PC-9 (cell line): Measurements from ENCODE around the gene TGM6. TPM values are rescaled to one million over a fixed set of nuclear protein-coding genes. Genes with fewer than 3 reads are reported as not detected.

Experiments
- BruUV-seq: library from RNA; stranded (reverse); fragments of 400-500 nt; replicated peaks from 2 replicates; lab custom pipeline; 2021; lab: Mats Ljungman, UMichigan
- CTCF ChIA-PET: fragments of 300-600 bp; sonication (Branson Sonifier 250); formaldehyde crosslinking; loops from one replicate; lab custom pipeline; 2022; ENCODE audit warnings: antibody characterized with exemption; lab: Charles Lee
- POLR2A ChIA-PET: fragments of 300-600 bp; sonication (Branson Sonifier 250); formaldehyde crosslinking; loops from one replicate; lab custom pipeline; 2022; ENCODE audit warnings: antibody characterized with exemption; ENCODE audit not compliant: unreplicated experiment; lab: Charles Lee
- DNase-seq, 2 experiments: peaks; one replicate each; pipeline versions ENCODE4 v3.0.0 to v3.0.0-alpha.2; 2015 to 2022; ENCODE audit warnings: mixed read lengths in 1 of 2
- H2AFZ ChIP-seq: fragments of 200-600 bp; sonication (generic); 2 replicates; pipeline ENCODE4 v1.8.1; 2017; ENCODE audit warnings: antibody characterized with exemption
- H3F3A ChIP-seq: fragments of 200-600 bp; sonication (generic); 2 replicates; pipeline ENCODE4 v1.8.1; 2017; ENCODE audit warnings: antibody characterized with exemption, mild to moderate bottlenecking, low read depth; ENCODE audit not compliant: insufficient read depth
- H3K27ac ChIP-seq: fragments of 200-600 bp; sonication (generic); 2 replicates; pipeline ENCODE4 v1.6.1; 2016; ENCODE audit warnings: mixed run types
- H3K27me3 ChIP-seq: fragments of 200-600 bp; sonication (generic); 2 replicates; pipeline ENCODE4 v1.6.1; 2016; ENCODE audit warnings: low read depth, mixed run types; ENCODE audit not compliant: insufficient read depth
- H3K36me3 ChIP-seq: fragments of 200-600 bp; sonication (generic); 2 replicates; pipeline ENCODE4 v1.6.1; 2016; ENCODE audit warnings: low read depth, mixed run types
- H3K4me1 ChIP-seq: fragments of 200-600 bp; sonication (generic); replicated peaks from 2 replicates; pipeline ENCODE4 v1.6.1; 2016; ENCODE audit warnings: mixed run types; ENCODE audit not compliant: insufficient read depth
- H3K4me2 ChIP-seq: fragments of 200-600 bp; sonication (generic); 2 replicates; pipeline ENCODE4 v1.6.1; 2017; ENCODE audit warnings: mixed run types
- H3K4me3 ChIP-seq: fragments of 200-600 bp; sonication (generic); 2 replicates; pipeline ENCODE4 v1.6.1; 2016; ENCODE audit warnings: mixed run types
- H3K79me2 ChIP-seq: fragments of 200-600 bp; sonication (generic); 2 replicates; pipeline ENCODE4 v1.6.1; 2017; ENCODE audit warnings: low read depth, mixed run types
- H3K9me2 ChIP-seq: fragments of 200-600 bp; sonication (generic); 2 replicates; pipeline ENCODE4 v1.8.1; 2017; ENCODE audit warnings: mild to moderate bottlenecking; ENCODE audit not compliant: insufficient read depth
- H3K9me3 ChIP-seq: fragments of 200-600 bp; sonication (generic); 2 replicates; pipeline ENCODE4 v1.8.1; 2016; ENCODE audit warnings: low read depth; ENCODE audit not compliant: insufficient read depth
- H4K20me1 ChIP-seq: fragments of 200-600 bp; sonication (generic); 2 replicates; pipeline ENCODE4 v1.8.1; 2017; ENCODE audit not compliant: insufficient read depth
- EZH2 ChIP-seq: fragments of 200-600 bp; sonication (generic); IDR thresholded peaks from 2 replicates; pipeline ENCODE4 v1.8.0; 2017; ENCODE audit warnings: antibody characterized with exemption, low read depth
- intact Hi-C: fragments of 100-400 bp; cut with micrococcal nuclease; formaldehyde crosslinking; loops from one replicate; pipeline ENCODE4 v1.10.0; 2022; ENCODE audit not compliant: unreplicated experiment
- total RNA-seq: library from RNA; stranded (reverse); gene quantifications from 2 replicates; pipeline ENCODE4 v1.2.3, GENCODE V29; 2021
- TF ChIP-seq, protein P1 (sequence below): fragments of 200-600 bp; sonication (generic); conservative IDR thresholded peaks from 2 replicates; pipeline ENCODE4 v1.6.1; 2017; ENCODE audit warnings: mixed run types, antibody characterized with exemption, mild to moderate bottlenecking, moderate library complexity

The TGM6 gene
- total RNA-seq, 1 experiment from 2014 or later, result not detected

GRCh38 chr20:2373098-2373497 lies 7.6 kb upstream of the TGM6 start:
- Histone ChIP-seq H3K27me3 (no peaks in the 10 kb centered on the region), H3F3A (no peaks in the 10 kb centered on the region), H3K4me1 (no peaks in the 10 kb centered on the region), H2AFZ (no peak overlapping the region), H3K4me2 (no peak overlapping the region), H4K20me1 (no peaks in the 10 kb centered on the region), H3K9me2 (no peaks in the 10 kb centered on the region), H3K79me2 (no peaks in the 10 kb centered on the region), H3K36me3 (no peaks in the 10 kb centered on the region), H3K27ac (no peak overlapping the region), H3K4me3 (no peak overlapping the region), H3K9me3 (peaks cover 3% of the 10 kb centered on the region; the same call in 1 of the 2 replicates)
- TF ChIP-seq, protein P1, sequence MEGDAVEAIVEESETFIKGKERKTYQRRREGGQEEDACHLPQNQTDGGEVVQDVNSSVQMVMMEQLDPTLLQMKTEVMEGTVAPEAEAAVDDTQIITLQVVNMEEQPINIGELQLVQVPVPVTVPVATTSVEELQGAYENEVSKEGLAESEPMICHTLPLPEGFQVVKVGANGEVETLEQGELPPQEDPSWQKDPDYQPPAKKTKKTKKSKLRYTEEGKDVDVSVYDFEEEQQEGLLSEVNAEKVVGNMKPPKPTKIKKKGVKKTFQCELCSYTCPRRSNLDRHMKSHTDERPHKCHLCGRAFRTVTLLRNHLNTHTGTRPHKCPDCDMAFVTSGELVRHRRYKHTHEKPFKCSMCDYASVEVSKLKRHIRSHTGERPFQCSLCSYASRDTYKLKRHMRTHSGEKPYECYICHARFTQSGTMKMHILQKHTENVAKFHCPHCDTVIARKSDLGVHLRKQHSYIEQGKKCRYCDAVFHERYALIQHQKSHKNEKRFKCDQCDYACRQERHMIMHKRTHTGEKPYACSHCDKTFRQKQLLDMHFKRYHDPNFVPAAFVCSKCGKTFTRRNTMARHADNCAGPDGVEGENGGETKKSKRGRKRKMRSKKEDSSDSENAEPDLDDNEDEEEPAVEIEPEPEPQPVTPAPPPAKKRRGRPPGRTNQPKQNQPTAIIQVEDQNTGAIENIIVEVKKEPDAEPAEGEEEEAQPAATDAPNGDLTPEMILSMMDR, result no peak
- no peak for TF ChIP-seq EZH2
- no peak for DNase-seq
- intact Hi-C loops, result no loop called here
- BruUV-seq, result no TSS peak
- ChIA-PET CTCF (interaction anchor here (0.5 kb wide), 1 partner anchor 571 kb away, joined by 3 read pairs; no protein-coding TSS in a partner anchor), POLR2A (no interaction called here)

DNA sequence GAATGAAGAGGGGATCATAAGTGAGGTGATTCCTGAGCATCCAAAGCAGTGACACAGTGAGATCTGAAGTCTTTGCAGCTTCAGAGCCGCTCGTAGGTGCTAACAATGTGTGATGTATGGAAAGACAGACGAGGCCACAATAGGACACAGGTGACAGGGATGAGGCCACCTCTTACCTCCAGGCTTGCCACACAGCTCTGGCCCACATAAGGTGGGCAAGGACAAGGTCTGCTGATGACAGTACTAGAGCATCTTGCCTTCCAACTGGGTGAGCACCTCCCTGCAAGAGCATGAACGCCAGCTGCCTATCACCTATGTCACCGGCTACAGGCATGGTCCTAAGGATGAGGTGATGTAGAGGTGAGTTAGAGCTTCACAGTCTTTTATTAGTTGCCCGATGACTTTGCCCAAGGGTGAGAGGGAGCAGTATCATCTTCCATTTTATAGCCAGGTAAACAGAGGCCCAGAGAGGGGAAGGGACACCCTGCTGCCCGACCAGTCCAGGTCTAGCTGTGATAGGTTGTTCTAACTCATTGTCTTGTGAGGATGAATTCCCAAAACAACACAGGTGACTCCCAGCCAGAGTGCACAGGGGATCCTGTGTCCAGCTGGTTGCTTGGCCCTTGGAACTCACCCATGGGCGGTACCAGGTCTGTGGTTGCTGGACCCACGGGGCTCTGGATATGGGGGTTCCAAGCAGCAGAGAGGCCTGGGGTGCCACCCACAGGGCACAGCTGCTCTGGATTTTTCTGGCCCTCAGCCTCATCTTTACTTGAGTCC lies 6.2 kb upstream of the TGM6 start:
- no peak for DNase-seq
- ChIA-PET CTCF (no interaction called here), POLR2A (no interaction called here)
- no peak overlapping the region for H3K4me2 ChIP-seq
- no peak overlapping the region for H2AFZ ChIP-seq
- no peaks in the 10 kb centered on the region for H3K9me2 ChIP-seq
- no peaks in the 10 kb centered on the region for H4K20me1 ChIP-seq
- intact Hi-C loops, result no loop called here
- TF ChIP-seq, protein P1, result no peak
- TF ChIP-seq EZH2, result no peak
- no peaks in the 10 kb centered on the region for H3F3A ChIP-seq
- H3K79me2 ChIP-seq, result no peaks in the 10 kb centered on the region
- no peaks in the 10 kb centered on the region for H3K27me3 ChIP-seq
- no peaks in the 10 kb centered on the region for H3K9me3 ChIP-seq
- H3K36me3 ChIP-seq, result no peaks in the 10 kb centered on the region
- no peak overlapping the region for H3K4me3 ChIP-seq
- H3K4me1 ChIP-seq, result no peaks in the 10 kb centered on the region
- no TSS peak for BruUV-seq
- H3K27ac ChIP-seq, result no peak overlapping the region

GRCh38 chr20:2378893-2379292 lies 1.8 kb upstream of the TGM6 start:
- H4K20me1 ChIP-seq, result no peaks in the 10 kb centered on the region
- no peak for DNase-seq
- CTCF ChIA-PET, result no interaction called here
- no peak overlapping the region for H3K27ac ChIP-seq
- no TSS peak for BruUV-seq
- intact Hi-C loops, result no loop called here
- POLR2A ChIA-PET, result no interaction called here
- H3K9me3 ChIP-seq, result no peaks in the 10 kb centered on the region
- no peaks in the 10 kb centered on the region for H3F3A ChIP-seq
- no peaks in the 10 kb centered on the region for H3K9me2 ChIP-seq
- no peaks in the 10 kb centered on the region for H3K27me3 ChIP-seq
- H3K79me2 ChIP-seq, result no peaks in the 10 kb centered on the region
- H3K4me1 ChIP-seq, result peaks cover 9% of the 10 kb centered on the region; the same call in 1 of the 2 replicates
- no peaks in the 10 kb centered on the region for H3K36me3 ChIP-seq
- no peak overlapping the region for H2AFZ ChIP-seq
- H3K4me3 ChIP-seq, result no peak overlapping the region
- H3K4me2 ChIP-seq, result no peak overlapping the region
- TF ChIP-seq, protein P1, result no peak
- no peak for TF ChIP-seq EZH2
